ENCODE data around the gene PPARG. TPM values are rescaled to one million over a fixed set of nuclear protein-coding genes. Genes with fewer than 3 reads are reported as not detected.

Gene PPARG
- total RNA-seq, 4 donors from 2014 or later = 20.0 to 64.2 (median 29.6) TPM

GRCh38 chr3:12312010-12312409 is 23.1 kb downstream of the PPARG start:
- Histone ChIP-seq H3K27ac (no peak overlapping the region), H3K27me3 (no peaks in the 10 kb centered on the region), H3K4me3 (no peak overlapping the region), H3K9me3 (no peaks in the 10 kb centered on the region), H3K36me3 (no peaks in the 10 kb centered on the region), H3K4me1 (no peaks in the 10 kb centered on the region)
- 98 to 100% methylated on average over 1 of the region's 1 CpG for WGBS, 2 donors
- DNase-seq (ENCODE audit: low spot score in 2 of 2) = no peak
- TF ChIP-seq EP300 (IDR thresholded peaks at IDR 0.05) (no peak), CTCF (IDR thresholded peaks at IDR 0.05) (no peak), POLR2A (IDR thresholded peaks at IDR 0.05) (no peak)

GRCh38 chr3:12313519-12313918 is 24.6 kb downstream of the PPARG start:
- DNase-seq (ENCODE audit: low spot score in 2 of 2) = no peak
- Histone ChIP-seq H3K9me3 (no peaks in the 10 kb centered on the region), H3K27me3 (no peaks in the 10 kb centered on the region), H3K4me3 (no peak overlapping the region), H3K36me3 (no peaks in the 10 kb centered on the region), H3K4me1 (no peaks in the 10 kb centered on the region), H3K27ac (no peak overlapping the region)
- 82 to 85% methylated on average over 2 of the region's 2 CpGs for WGBS, 2 donors
- TF ChIP-seq CTCF (IDR thresholded peaks at IDR 0.05) = no peak
- TF ChIP-seq POLR2A (IDR thresholded peaks at IDR 0.05) = no peak
- TF ChIP-seq EP300 (IDR thresholded peaks at IDR 0.05) = no peak

GRCh38 chr3:12316253-12316652 is 27.4 kb downstream of the PPARG start:
- Histone ChIP-seq H3K4me1 (peaks cover 0 to 7% (median 2%) of the 10 kb centered on the region in 4 donors), H3K36me3 (no peaks in the 10 kb centered on the region), H3K9me3 (no peaks in the 10 kb centered on the region), H3K27ac (no peak overlapping the region), H3K27me3 (no peaks in the 10 kb centered on the region), H3K4me3 (no peak overlapping the region)
- 82 to 85% methylated on average over 4 of the region's 4 CpGs for WGBS, 2 donors
- no peak for TF ChIP-seq CTCF (IDR thresholded peaks at IDR 0.05)
- TF ChIP-seq POLR2A (IDR thresholded peaks at IDR 0.05) = no peak
- no peak for TF ChIP-seq EP300 (IDR thresholded peaks at IDR 0.05)
- no peak for DNase-seq (ENCODE audit: low spot score in 2 of 2)

GRCh38 chr3:12316729-12317351 is 28.0 kb downstream of the PPARG start:
- WGBS, 2 donors = 78 to 85% methylated on average over 4 of the region's 4 CpGs
- TF ChIP-seq EP300 (IDR thresholded peaks at IDR 0.05) (no peak), POLR2A (IDR thresholded peaks at IDR 0.05) (no peak), CTCF (IDR thresholded peaks at IDR 0.05) (no peak)
- H3K36me3 ChIP-seq = no peaks in the 10 kb centered on the region

GRCh38 chr3:12317914-12318313 is 29.0 kb downstream of the PPARG start:
- WGBS, 2 donors = 73 to 79% methylated on average over 5 of the region's 5 CpGs
- no peak overlapping the region for H3K4me3 ChIP-seq
- TF ChIP-seq EP300 (IDR thresholded peaks at IDR 0.05) (no peak), CTCF (IDR thresholded peaks at IDR 0.05) (no peak), POLR2A (IDR thresholded peaks at IDR 0.05) (no peak)

More at GRCh38 chr3:12316729-12317351, 28.0 kb downstream of the PPARG start:
- H3K27ac ChIP-seq = no peak overlapping the region
- peaks cover 0 to 7% (median 2%) of the 10 kb centered on the region in 4 donors for H3K4me1 ChIP-seq
- no peak for DNase-seq (ENCODE audit: low spot score in 2 of 2)
- H3K4me3 ChIP-seq = no peak overlapping the region
- H3K9me3 ChIP-seq = no peaks in the 10 kb centered on the region
- no peaks in the 10 kb centered on the region for H3K27me3 ChIP-seq

More at GRCh38 chr3:12317914-12318313, 29.0 kb downstream of the PPARG start:
- Histone ChIP-seq H3K27me3 (no peaks in the 10 kb centered on the region), H3K4me1 (peaks cover 0 to 7% (median 2%) of the 10 kb centered on the region in 4 donors), H3K9me3 (no peaks in the 10 kb centered on the region), H3K36me3 (no peaks in the 10 kb centered on the region), H3K27ac (no peak overlapping the region)
- DNase-seq (ENCODE audit: low spot score in 2 of 2) = no peak
